K562 (cell line): ENCODE data around the gene CTF1. TPM values are rescaled to one million over a fixed set of nuclear protein-coding genes. Genes with fewer than 3 reads are reported as not detected.
A peak's percentile ranks its signal among the peaks of the same experiment; 100 is the strongest.

Experiments used
- EWSR1 ChIP-seq: fragments of 450-650 bp; IDR thresholded peaks from 2 replicates; pipeline ENCODE4 v1.6.1; 2018; ENCODE audit warnings: borderline replicate concordance, mild to moderate bottlenecking, low read depth, moderate library complexity; ENCODE audit not compliant: partially characterized antibody
- FOXM1 ChIP-seq, 2 experiments: fragments of 450-650 bp in 1 of 2; sonication (generic) in 1 of 2; formaldehyde crosslinking in 1 of 2; IDR thresholded peaks; 2 replicates each; pipeline versions ENCODE4 v1.6.1 to v1.9.0; 2017 to 2022; ENCODE audit warnings: low read depth in 2 of 2, mild to moderate bottlenecking in 2 of 2, missing genetic modification reagents in 1 of 2, moderate library complexity in 1 of 2
- ID3 ChIP-seq, 2 experiments: fragments of 250-450 bp in 1 of 2; fragments of 450-650 bp in 1 of 2; sonication (Bioruptor Pico) in 1 of 2; IDR thresholded peaks; 2 replicates each; pipeline versions ENCODE4 v1.6.1 to v1.8.0; 2016 to 2021; ENCODE audit warnings: mild to moderate bottlenecking in 2 of 2, moderate library complexity in 2 of 2, missing compliant biosample characterization in 1 of 2, missing genetic modification characterization in 1 of 2
- ILF3 ChIP-seq: fragments of 450-650 bp; IDR thresholded peaks from 2 replicates; pipeline ENCODE4 v1.6.1; 2018; ENCODE audit warnings: antibody characterized with exemption, mild to moderate bottlenecking, moderate library complexity, borderline replicate concordance
- POLR2A ChIP-seq: fragments of 450-650 bp; conservative IDR thresholded peaks from 2 replicates; pipeline ENCODE4 v1.6.1; 2016
- RBM14 ChIP-seq: fragments of 200-400 bp; formaldehyde crosslinking; IDR thresholded peaks from 2 replicates; pipeline ENCODE4 v1.6.1; 2018; ENCODE audit warnings: low read depth, mild to moderate bottlenecking, low read length, moderate library complexity, borderline replicate concordance; ENCODE audit not compliant: insufficient read depth
- REST ChIP-seq, 2 experiments: fragments of 450-650 bp; formaldehyde crosslinking in 1 of 2; IDR thresholded peaks; 2 replicates each; pipeline versions ENCODE4 v1.4.0 to v1.6.1; 2014 to 2020; ENCODE audit warnings: mild to moderate bottlenecking in 2 of 2, borderline replicate concordance in 1 of 2, low read depth in 1 of 2
- SIN3A ChIP-seq, 2 experiments: fragments of 150-350 bp in 1 of 2; IDR thresholded peaks; 2 replicates each; pipeline ENCODE4 v1.6.1; 2011 to 2016; ENCODE audit warnings: borderline replicate concordance in 2 of 2, low read depth in 2 of 2, low read length in 2 of 2, mild to moderate bottlenecking in 2 of 2, moderate library complexity in 2 of 2; ENCODE audit not compliant: control insufficient read depth in 1 of 2
- SREBF2 ChIP-seq: sonication (generic); formaldehyde crosslinking; IDR thresholded peaks from 2 replicates; pipeline ENCODE4 v1.4.0; 2020; ENCODE audit warnings: mild to moderate bottlenecking, missing genetic modification reagents
- STAT5B ChIP-seq: fragments of 250-450 bp; sonication (Bioruptor Pico); IDR thresholded peaks from 2 replicates; pipeline ENCODE4 v1.8.0; 2021; ENCODE audit warnings: mild to moderate bottlenecking, inconsistent platforms
- TAF1 ChIP-seq: IDR thresholded peaks from 2 replicates; pipeline ENCODE4 v1.6.1; 2011; ENCODE audit warnings: mild to moderate bottlenecking, low read length, moderate library complexity; ENCODE audit not compliant: insufficient read depth, control insufficient read depth, severe bottlenecking; ENCODE audit errors: extremely low read depth
- ZBTB17 ChIP-seq: fragments of 450-650 bp; formaldehyde crosslinking; IDR thresholded peaks from 2 replicates; pipeline ENCODE4 v1.4.0; 2020; ENCODE audit warnings: mild to moderate bottlenecking
- ZKSCAN1 ChIP-seq: fragments of 150-350 bp; IDR thresholded peaks from 2 replicates; pipeline ENCODE4 v1.6.1; 2016; ENCODE audit warnings: low read depth, low read length
- ZNF561 ChIP-seq: fragments of 450-650 bp; formaldehyde crosslinking; conservative IDR thresholded peaks from 2 replicates; pipeline ENCODE4 v1.4.0; 2020; ENCODE audit warnings: mild to moderate bottlenecking, moderate library complexity
- ZNF589 ChIP-seq: fragments of 200-800 bp; sonication (Bioruptor generic); IDR thresholded peaks from 2 replicates; pipeline ENCODE4 v1.6.1; 2016; ENCODE audit warnings: low read depth, missing genetic modification characterization, missing compliant biosample characterization
- polyA plus RNA-seq, 8 experiments: library from polyadenylated mRNA; depleted of rRNA in 4 of 8; stranded (reverse) in 5 of 8; unstranded in 3 of 8; fragments of >200 nt; fragmentation: Nextera tagmentation in 2 of 8; fragmentation: Illumina TruSeq in 1 of 8; extraction: Ambion mirVana in 2 of 8; extraction: Trizol in 1 of 8; gene quantifications; 2 replicates each; pipeline versions ENCODE4 v1.2.1 to v1.2.3, GENCODE V29; 2011 to 2014; ENCODE audit warnings: inconsistent platforms in 1 of 8, missing spikeins in 1 of 8
- total RNA-seq, 7 experiments: library from RNA; depleted of rRNA in 6 of 7; stranded (reverse); fragments of >200 nt in 6 of 7; fragmentation: Illumina TruSeq in 2 of 7; extraction: Trizol in 2 of 7; gene quantifications; 2 replicates each; pipeline versions ENCODE4 v1.2.1 to v1.2.3, GENCODE V29; 2011 to 2021; ENCODE audit warnings: low replicate concordance in 1 of 7

The CTF1 gene
- total and polyA plus RNA-seq, 9 of the 15 experiments (the other 6 are each of a cell fraction or from before 2014, with no cell fraction given), result 0.24 to 2.5 (median 0.44) TPM

- TF ChIP-seq SIN3A (IDR thresholded peaks at IDR 0.05; ENCODE audit: borderline replicate concordance in 2 of 2, control insufficient read depth in 1 of 2, low read depth in 2 of 2, low read length in 2 of 2) (peak in 1 of 2 experiments; percentile 74; a peak in 1 of 4 replicates), ILF3 (peak; percentile 29; the same call in 1 of the 2 replicates), RBM14 (no peak), ZKSCAN1 (peak; percentile 30; the same call in 1 of the 2 replicates), ZBTB17 (CRISPR knock-in tag) (peak; percentile 57; the same call in 1 of the 2 replicates), POLR2A (peak; percentile 94), TAF1 (peak; percentile 72), SREBF2 (CRISPR knock-in tag) (no peak), ID3 (CRISPR knock-in tag; IDR thresholded peaks at IDR 0.05) (no peak), ID3 (tag; IDR thresholded peaks at IDR 0.05) (peak; percentile 76), REST (IDR thresholded peaks at IDR 0.05; ENCODE audit: borderline replicate concordance) (peak; percentile 34; the same call in 1 of the 2 replicates), REST (CRISPR knock-in tag; IDR thresholded peaks at IDR 0.05; ENCODE audit: low read depth) (no peak), ZNF589 (CRISPR knock-in tag) (no peak), FOXM1 (IDR thresholded peaks at IDR 0.05; ENCODE audit: low read depth) (peak; percentile 21; the same call in 1 of the 2 replicates), FOXM1 (CRISPR knock-in tag; IDR thresholded peaks at IDR 0.05; ENCODE audit: low read depth) (no peak), EWSR1 (no peak), STAT5B (CRISPR knock-in tag) (no peak), ZNF561 (no peak)
Observed at GRCh38 chr16:30949650-30950515, 53.5 kb downstream of the CTF1 start (continued).
